ENCODE results near the gene CLMN. TPM values are rescaled to one million over a fixed set of nuclear protein-coding genes. Genes with fewer than 3 reads are reported as not detected.

CLMN gene
- total RNA-seq, 1 experiment from 2014 or later, result 8.6 TPM

GRCh38 chr14:95174184-95174792 lies 145.4 kb downstream of the CLMN start:
- no peak for DNase-seq (ENCODE audit: low spot score)
- no peaks in the 10 kb centered on the region for H3K4me1 ChIP-seq (ENCODE audit: insufficient read depth, low read length, poor library complexity, severe bottlenecking)
- intact Hi-C loops (cut with micrococcal nuclease; ENCODE audit: unreplicated experiment), result no loop called here
- ChIA-PET CTCF (interaction anchor here (0.5 kb wide), 1 partner anchor 240 kb away, joined by 3 read pairs; no protein-coding TSS in a partner anchor), POLR2A (ENCODE audit: low non-redundant PET) (no interaction called here)
- no TSS peak for BruUV-seq (replicated peaks)
- no peak overlapping the region for H3K4me3 ChIP-seq (ENCODE audit: low read depth, low read length, poor library complexity, severe bottlenecking)
- H3K36me3 ChIP-seq (ENCODE audit: insufficient read depth, low read length, poor library complexity, severe bottlenecking), result no peaks in the 10 kb centered on the region
- no peak overlapping the region for H3K27ac ChIP-seq (ENCODE audit: low read depth, low read length, poor library complexity, severe bottlenecking)
- TF ChIP-seq EZH2 (IDR thresholded peaks at IDR 0.05; ENCODE audit: borderline replicate concordance, low read depth, low read length, poor library complexity, severe bottlenecking) (no peak), CTCF (conservative IDR thresholded peaks at IDR 0.05; ENCODE audit: low read depth, low read length) (peak; percentile 39; the same call in 1 of the 2 replicates)
- H3K9me3 ChIP-seq (ENCODE audit: low read depth, low read length, poor library complexity, severe bottlenecking), result no peaks in the 10 kb centered on the region
- H3K27me3 ChIP-seq (replicated peaks; ENCODE audit: insufficient read depth, low read depth, low read length, poor library complexity), result no peaks in the 10 kb centered on the region

DNA sequence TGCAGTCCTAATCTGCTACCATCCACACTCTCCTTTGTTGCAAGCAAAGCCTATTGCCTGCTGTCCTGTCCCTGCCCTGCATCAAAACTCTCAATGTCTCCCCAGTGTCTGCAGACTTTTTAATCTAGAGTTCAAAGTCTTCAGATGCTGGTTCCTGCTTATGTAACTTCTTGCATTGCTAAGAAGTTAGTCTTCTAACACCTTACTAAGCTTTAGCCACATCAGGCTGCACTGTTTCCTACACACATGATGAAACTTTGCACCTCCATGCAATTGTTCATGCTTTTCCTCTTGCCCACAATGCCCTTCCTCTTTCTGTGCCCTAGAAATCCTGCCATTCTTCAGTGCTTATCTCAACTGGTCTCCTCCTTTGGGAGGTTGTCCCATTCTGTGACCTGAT lies 146.2 kb downstream of the CLMN start:
- BruUV-seq (replicated peaks), result no TSS peak
- intact Hi-C loops (cut with micrococcal nuclease; ENCODE audit: unreplicated experiment), result no loop called here
- POLR2A ChIA-PET (ENCODE audit: low non-redundant PET), result no interaction called here

DNA sequence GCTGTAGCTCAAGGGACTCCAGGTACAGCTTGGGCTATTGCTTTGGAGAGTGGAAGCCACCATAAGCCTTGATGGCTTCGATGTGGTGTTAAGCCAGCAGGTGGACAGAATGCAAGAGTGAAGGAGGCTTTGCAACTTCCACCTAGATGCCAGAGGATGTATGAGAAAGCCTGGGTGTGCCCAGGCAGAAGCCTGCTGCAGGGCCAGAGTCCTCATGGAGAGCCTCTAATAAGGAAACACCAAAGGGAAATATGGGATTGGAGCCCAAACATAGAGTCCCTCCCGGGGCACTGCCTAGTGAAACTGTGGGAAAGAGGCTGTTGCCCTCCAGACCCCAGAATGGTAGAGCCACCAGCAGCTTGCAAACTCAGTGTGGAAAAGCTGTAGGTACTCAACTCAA lies 152.5 kb downstream of the CLMN start:
- no TSS peak for BruUV-seq (replicated peaks)

More for the DNA sequence above, 146.2 kb downstream of the CLMN start:
- DNase-seq (ENCODE audit: low spot score), result no peak
- TF ChIP-seq EZH2 (IDR thresholded peaks at IDR 0.05; ENCODE audit: borderline replicate concordance, low read depth, low read length, poor library complexity, severe bottlenecking) (no peak), CTCF (conservative IDR thresholded peaks at IDR 0.05; ENCODE audit: low read depth, low read length) (no peak)
- no peaks in the 10 kb centered on the region for H3K36me3 ChIP-seq (ENCODE audit: insufficient read depth, low read length, poor library complexity, severe bottlenecking)
- no peak overlapping the region for H3K27ac ChIP-seq (ENCODE audit: low read depth, low read length, poor library complexity, severe bottlenecking)
- no peaks in the 10 kb centered on the region for H3K27me3 ChIP-seq (replicated peaks; ENCODE audit: insufficient read depth, low read depth, low read length, poor library complexity)
- CTCF ChIA-PET, result no interaction called here
- H3K4me1 ChIP-seq (ENCODE audit: insufficient read depth, low read length, poor library complexity, severe bottlenecking), result no peaks in the 10 kb centered on the region
- no peaks in the 10 kb centered on the region for H3K9me3 ChIP-seq (ENCODE audit: low read depth, low read length, poor library complexity, severe bottlenecking)
- no peak overlapping the region for H3K4me3 ChIP-seq (ENCODE audit: low read depth, low read length, poor library complexity, severe bottlenecking)

More for the DNA sequence above, 152.5 kb downstream of the CLMN start:
- Histone ChIP-seq H3K4me3 (ENCODE audit: low read depth, low read length, poor library complexity, severe bottlenecking) (no peak overlapping the region), H3K9me3 (ENCODE audit: low read depth, low read length, poor library complexity, severe bottlenecking) (no peaks in the 10 kb centered on the region), H3K36me3 (ENCODE audit: insufficient read depth, low read length, poor library complexity, severe bottlenecking) (no peaks in the 10 kb centered on the region), H3K4me1 (ENCODE audit: insufficient read depth, low read length, poor library complexity, severe bottlenecking) (no peaks in the 10 kb centered on the region), H3K27ac (ENCODE audit: low read depth, low read length, poor library complexity, severe bottlenecking) (no peak overlapping the region), H3K27me3 (replicated peaks; ENCODE audit: insufficient read depth, low read depth, low read length, poor library complexity) (no peaks in the 10 kb centered on the region)
- ChIA-PET CTCF (interaction anchor here (0.7 kb wide), 1 partner anchor 1988 kb away, joined by 3 read pairs; no protein-coding TSS in a partner anchor), POLR2A (ENCODE audit: low non-redundant PET) (no interaction called here)
- no peak for TF ChIP-seq EZH2 (IDR thresholded peaks at IDR 0.05; ENCODE audit: borderline replicate concordance, low read depth, low read length, poor library complexity, severe bottlenecking)
- TF ChIP-seq CTCF (conservative IDR thresholded peaks at IDR 0.05; ENCODE audit: low read depth, low read length), result no peak
- intact Hi-C loops (cut with micrococcal nuclease; ENCODE audit: unreplicated experiment), result no loop called here
- no peak for DNase-seq (ENCODE audit: low spot score)
